ENCODE data around the gene SYT2. TPM values are rescaled to one million over a fixed set of nuclear protein-coding genes. Genes with fewer than 3 reads are reported as not detected.
A peak's percentile ranks its signal among the peaks of the same experiment; 100 is the strongest.

SYT2 gene
- total RNA-seq, 1 experiment from 2014 or later = 12.1 TPM

- TF ChIP-seq E2F4 (CRISPR knock-in tag; IDR thresholded peaks at IDR 0.05; ENCODE audit: borderline replicate concordance, low read depth) (no peak), OVOL2 (CRISPR knock-in tag; IDR thresholded peaks at IDR 0.05; ENCODE audit: borderline replicate concordance) (no peak), ATF1 (CRISPR knock-in tag; IDR thresholded peaks at IDR 0.05) (no peak)
Measured at GRCh38 chr1:202733251-202733650, 23.0 kb upstream of the SYT2 start (continued).

- Mint-ChIP-seq H3K4me1 (no peaks in the 10 kb centered on the region), H3K36me3 (peaks cover 76% of the 10 kb centered on the region), H3K27me3 (ENCODE audit: low read depth) (no peaks in the 10 kb centered on the region), H3K4me3 (no peak overlapping the region), H3K9me3 (no peaks in the 10 kb centered on the region), H3K27ac (no peak overlapping the region)
- TF ChIP-seq ZSCAN18 (CRISPR knock-in tag; IDR thresholded peaks at IDR 0.05) = no peak
- no peak for TF ChIP-seq HMGA2 (CRISPR knock-in tag; IDR thresholded peaks at IDR 0.05)
- ATAC-seq (no peak), DNase-seq (ENCODE audit: low spot score) (no peak)
- ChIA-PET CTCF (interaction anchor here (2.0 kb wide), 1 partner anchor 9 kb away, joined by 6 read pairs; no protein-coding TSS in a partner anchor), POLR2A (no interaction called here)
Measured at GRCh38 chr1:202728951-202729350, 18.7 kb upstream of the SYT2 start.

- peaks cover 41% of the 10 kb centered on the region for H3K36me3 Mint-ChIP-seq
- H3K4me1 Mint-ChIP-seq = no peaks in the 10 kb centered on the region
- no peaks in the 10 kb centered on the region for H3K27me3 Mint-ChIP-seq (ENCODE audit: low read depth)
- ATAC-seq (no peak), DNase-seq (ENCODE audit: low spot score) (no peak)
- no peak for TF ChIP-seq ZBTB43 (CRISPR knock-in tag; IDR thresholded peaks at IDR 0.05)
- no peak for TF ChIP-seq MLX (CRISPR knock-in tag; IDR thresholded peaks at IDR 0.05)
- no peak for TF ChIP-seq NR3C1 (CRISPR knock-in tag; conservative IDR thresholded peaks at IDR 0.05; ENCODE audit: low read depth)
- TF ChIP-seq SMAD3 (CRISPR knock-in tag; IDR thresholded peaks at IDR 0.05; ENCODE audit: borderline replicate concordance) = no peak
- no peak overlapping the region for H3K27ac Mint-ChIP-seq
- ChIA-PET POLR2A (no interaction called here), CTCF (interaction anchor here (0.9 to 3.4 kb wide), 2 partner anchors 66 to 224 kb away, joined by 4 to 8 read pairs; no protein-coding TSS in a partner anchor)
- no peak overlapping the region for H3K4me3 Mint-ChIP-seq
- H3K9me3 Mint-ChIP-seq = no peaks in the 10 kb centered on the region
Measured at GRCh38 chr1:202725526-202725925, 15.3 kb upstream of the SYT2 start.

GRCh38 chr1:202723708-202724107 is 13.5 kb upstream of the SYT2 start:
- ATAC-seq = no peak
- TF ChIP-seq ZNF671 (CRISPR knock-in tag; IDR thresholded peaks at IDR 0.05) (no peak), ESRRA (CRISPR knock-in tag; IDR thresholded peaks at IDR 0.05; ENCODE audit: borderline replicate concordance) (no peak), ATF6 (CRISPR knock-in tag; IDR thresholded peaks at IDR 0.05) (no peak), CTCF (IDR thresholded peaks at IDR 0.05) (no peak), ZNF121 (CRISPR knock-in tag; IDR thresholded peaks at IDR 0.05) (no peak), CBFB (CRISPR knock-in tag; IDR thresholded peaks at IDR 0.05; ENCODE audit: low read depth) (no peak), ZMAT4 (CRISPR knock-in tag; IDR thresholded peaks at IDR 0.05) (no peak), MYBL2 (CRISPR knock-in tag; IDR thresholded peaks at IDR 0.05) (no peak), AR (CRISPR knock-in tag; IDR thresholded peaks at IDR 0.05) (no peak), ZNF219 (CRISPR knock-in tag; IDR thresholded peaks at IDR 0.05; ENCODE audit: borderline replicate concordance) (no peak)
- H3K27ac Mint-ChIP-seq = peak overlapping the region; percentile 63; the same call in 1 of the 2 replicates
- no peaks in the 10 kb centered on the region for H3K27me3 Mint-ChIP-seq (ENCODE audit: low read depth)
- ChIA-PET CTCF (interaction anchor here (3.4 kb wide), 1 partner anchor 64 kb away, joined by 8 read pairs; no protein-coding TSS in a partner anchor), POLR2A (no interaction called here)
- no peak overlapping the region for H3K4me3 Mint-ChIP-seq
- H3K36me3 Mint-ChIP-seq = peaks cover 23% of the 10 kb centered on the region
- H3K9me3 Mint-ChIP-seq = no peaks in the 10 kb centered on the region
- no peak for DNase-seq (ENCODE audit: low spot score)
- H3K4me1 Mint-ChIP-seq = no peaks in the 10 kb centered on the region

Data from WTC11 (cell line).